NCI-H2029 treated with DMSO at 0.1 percent for 48 hours (cell line): Measurements from ENCODE around the gene ACAN.

Experiments used
- DNase-seq: peaks from one replicate; lab custom pipeline; 2025; lab: John Stamatoyannopoulos, UW

Gene ACAN

DNA sequence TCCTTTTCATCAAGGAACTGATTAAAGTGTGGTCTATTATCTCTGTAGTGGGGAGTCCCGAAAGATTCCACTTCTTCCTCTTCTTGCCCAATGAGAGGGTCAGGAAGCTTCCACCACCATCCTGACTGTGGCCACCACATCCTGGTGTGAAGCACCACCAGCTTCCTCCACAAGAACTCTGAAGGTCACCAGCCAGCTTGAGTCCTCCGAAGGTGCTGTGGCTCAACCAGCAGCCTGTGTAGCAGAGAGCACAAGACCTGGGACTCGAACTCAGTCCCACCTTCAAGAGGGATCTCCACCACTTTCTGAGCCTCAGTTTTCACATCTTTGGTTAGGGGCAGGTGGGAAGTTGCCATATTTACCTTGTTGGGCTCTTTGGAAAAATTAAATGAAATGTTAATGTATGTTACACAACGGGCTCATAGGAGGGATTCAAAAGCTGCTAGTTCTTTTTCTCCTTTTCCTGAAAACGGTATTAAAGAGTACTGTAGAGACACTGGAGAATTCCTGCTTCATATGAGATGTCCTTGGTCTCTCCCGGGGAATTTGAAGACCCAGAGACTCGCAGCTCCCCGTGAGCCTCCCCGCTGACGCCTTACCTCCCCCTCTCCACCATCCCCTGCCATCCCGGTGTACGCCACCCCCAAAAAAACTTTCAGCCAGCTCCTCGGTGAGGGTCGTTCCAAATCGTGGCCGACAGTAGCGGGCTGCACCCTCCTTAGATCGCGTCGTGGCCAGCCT is 816 bp upstream of the ACAN start:
- DNase-seq = no peak

DNA sequence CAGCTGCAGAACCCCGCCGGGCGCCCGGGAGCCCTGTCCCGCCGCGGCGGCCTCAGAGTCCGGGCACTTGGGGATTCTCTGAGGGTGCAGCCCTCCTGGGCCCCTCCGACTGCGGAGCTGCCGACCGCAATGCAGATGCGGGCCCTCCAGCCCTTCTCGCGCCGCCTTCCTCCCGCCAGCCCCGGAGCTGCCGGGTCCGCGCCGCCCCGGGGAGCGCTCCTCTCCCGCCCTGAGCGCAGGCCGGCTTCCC is 320 bp upstream of the ACAN start:
- DNase-seq = no peak

DNA sequence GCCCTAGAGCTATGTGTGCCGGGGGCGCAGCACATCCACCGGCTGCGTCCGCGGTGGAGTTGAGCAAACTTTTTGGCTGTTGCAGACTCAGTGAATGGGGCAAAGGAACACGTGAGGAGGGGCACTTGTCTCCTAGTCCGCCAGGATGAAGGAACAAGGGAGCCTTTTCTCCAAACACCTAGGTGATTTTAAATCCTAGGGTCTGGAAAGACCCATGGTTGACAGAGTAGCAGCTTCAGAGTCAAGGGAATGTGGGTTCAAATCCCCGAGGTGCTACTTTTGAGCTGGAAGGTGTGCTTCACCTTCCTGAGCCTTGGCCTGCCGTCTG is 648 bp downstream of the ACAN start:
- no peak for DNase-seq

DNA sequence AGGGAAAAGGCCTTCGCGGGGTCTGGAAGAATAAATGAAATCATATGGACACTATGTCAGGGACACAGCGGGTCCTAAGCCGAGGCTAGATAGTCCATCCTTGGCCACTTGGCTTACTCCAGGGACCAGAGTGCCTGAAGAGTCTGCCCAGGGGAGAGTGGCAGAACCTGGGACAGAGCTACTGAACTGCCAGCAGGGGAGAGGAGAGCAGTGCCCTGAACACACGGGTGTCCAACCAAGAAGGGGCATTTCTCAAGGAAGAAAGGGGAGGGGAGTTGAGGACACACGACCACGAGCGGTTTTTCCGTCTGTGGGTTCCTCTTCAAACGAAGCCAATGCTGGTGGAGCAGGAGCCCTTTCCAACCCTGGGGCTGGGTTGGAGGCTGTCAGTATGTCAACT is 1.0 kb downstream of the ACAN start:
- DNase-seq = no peak

DNA sequence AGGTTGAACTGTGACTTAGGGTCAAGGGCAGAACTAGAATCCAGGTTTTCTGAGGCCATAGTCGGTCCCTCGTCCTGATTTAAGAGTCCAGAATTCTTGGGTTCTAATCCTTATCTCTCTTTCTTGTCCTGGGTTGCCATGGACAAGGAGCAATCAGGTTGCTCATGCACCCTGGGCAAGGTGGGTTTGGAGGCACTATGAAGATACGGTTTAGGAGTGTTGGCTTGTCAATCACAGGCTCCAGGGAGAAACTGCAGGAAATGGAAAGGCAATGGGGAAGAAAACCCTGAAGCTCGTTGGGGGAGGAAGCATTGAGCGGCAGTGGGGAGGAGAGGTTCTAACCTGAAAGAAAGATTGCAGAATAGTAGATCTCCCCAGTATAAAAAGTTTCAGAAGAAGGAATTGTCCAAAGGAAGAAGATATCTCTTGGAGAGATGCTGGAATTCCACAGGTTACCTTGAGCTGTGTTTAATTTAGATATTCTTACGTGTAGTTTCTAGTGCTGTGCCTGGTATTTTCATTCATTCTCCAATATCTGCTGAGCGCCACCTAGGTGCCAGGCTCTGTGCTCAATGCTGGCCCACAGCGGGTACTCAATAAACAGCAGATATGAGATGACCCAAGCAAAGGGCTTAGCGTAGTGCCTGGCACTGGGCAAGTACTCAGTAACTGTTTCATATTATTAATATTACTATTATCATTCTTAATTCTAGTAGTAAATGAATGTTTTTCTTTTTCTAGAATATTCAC is 2.0 kb downstream of the ACAN start:
- no peak for DNase-seq

DNA sequence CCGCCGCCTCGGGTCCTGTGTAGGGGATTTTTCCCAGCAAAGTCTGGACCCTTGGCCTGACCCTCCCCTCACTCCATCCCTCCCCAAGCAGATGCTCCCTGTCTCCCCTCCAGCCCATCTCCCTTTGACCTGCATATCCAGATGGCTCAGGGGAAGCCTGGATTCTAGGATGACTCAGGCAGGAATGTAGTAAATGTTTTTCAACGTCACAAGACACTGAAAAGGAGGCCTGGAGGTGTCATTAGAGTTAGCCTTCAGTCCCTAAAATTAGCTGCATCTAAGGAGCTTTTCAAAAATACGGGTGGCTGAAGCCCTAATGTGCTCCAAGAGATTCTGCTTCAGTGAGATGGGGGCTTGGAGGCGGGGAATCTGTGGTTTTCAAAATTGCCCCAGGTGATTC is 7.2 kb downstream of the ACAN start:
- DNase-seq = no peak

DNA sequence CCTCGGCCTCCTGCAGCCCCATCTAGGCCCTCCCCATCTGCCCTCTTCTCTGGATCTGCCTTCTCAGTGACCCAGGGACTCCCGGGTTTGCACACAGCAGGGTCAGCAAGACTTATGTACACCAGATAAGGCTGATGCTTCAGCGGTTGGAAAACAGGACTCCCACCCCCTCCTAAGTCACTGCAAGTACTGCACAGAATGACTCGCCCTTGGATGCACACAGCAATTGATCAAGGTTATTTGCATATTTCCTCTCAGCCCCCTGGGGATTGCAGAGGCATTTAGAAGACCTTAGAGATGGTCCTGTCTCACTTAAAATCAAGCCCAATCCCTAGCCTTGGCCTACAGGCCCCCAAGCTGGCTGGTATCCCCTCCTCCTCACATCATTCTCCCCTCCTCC is 8.9 kb downstream of the ACAN start:
- DNase-seq = no peak

DNA sequence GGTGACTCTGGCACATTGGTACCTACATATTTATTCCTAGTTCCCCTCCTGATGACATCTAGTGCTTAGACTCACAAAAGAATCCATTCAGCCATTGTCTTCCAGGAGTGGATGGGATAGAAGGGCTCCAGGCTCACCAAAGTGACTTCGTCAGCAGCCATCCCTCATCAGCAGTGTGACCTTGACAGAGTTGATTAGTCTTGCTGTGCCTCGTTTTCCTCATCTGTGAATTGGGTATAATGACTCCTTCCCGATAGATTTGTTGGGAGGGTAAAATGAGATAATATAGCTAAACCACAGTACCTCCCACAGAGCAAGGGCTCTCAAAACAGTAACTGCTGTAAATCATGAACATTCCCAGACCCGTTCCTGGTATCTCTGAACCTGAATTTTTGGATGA is 10.7 kb downstream of the ACAN start:
- no peak for DNase-seq

DNA sequence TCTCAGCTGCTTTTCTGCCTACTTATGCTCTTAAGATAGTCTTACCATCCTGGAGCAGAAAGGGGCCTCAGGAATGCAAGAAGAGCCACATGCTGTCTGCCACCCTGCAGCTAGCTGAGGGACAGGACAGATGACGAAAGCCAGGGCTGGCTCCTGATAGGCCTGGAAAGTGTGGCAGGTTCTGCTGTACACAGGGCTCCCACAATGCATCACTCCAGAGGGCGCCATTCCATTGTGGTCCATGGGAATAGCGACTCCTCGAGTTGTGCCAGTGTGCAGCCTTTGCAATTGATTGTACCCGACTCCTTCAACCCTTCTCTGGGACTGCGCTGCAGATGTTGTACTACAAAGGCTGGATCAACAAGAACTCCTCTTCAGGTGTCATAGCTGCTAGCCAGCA is 11.2 kb downstream of the ACAN start:
- DNase-seq = no peak

DNA sequence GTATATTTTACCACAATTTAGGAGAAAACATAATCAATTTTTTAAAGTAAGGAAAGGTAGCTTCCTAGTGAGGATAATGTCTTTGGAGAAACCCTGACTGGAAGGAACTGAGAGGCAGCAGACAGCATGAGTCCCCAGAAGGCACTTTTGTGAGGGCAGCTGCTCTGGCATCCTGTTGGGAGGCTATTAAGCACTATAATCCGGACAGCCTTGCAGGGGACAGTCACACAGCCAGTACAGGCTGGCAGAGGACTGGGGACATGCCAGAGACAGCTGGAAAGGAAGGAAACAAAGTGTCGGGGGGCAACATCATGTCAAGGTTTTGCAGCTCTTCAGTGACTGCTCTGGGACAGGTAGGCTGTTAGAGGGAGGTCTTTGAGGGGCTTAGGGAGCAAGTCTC is 15.7 kb downstream of the ACAN start:
- no peak for DNase-seq

DNA sequence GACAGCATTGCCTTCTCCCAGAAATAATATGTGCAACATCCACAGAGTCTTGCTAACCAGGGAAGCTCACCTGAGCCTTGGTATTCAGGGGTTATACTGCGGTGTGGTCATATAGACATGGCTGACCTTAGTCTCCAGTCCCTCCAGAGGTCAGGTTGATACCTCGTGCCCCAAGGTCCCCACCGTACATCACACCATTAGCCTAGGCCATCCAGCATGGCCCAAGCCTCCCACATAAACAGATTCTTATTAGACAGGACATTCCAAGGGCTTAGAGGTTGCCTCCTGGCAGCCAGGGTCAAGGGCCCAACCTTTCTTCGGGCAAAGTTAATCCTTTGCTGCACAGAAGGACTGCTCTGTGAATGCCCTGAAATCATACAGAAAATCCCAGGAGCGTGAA is 18.8 kb downstream of the ACAN start:
- no peak for DNase-seq

DNA sequence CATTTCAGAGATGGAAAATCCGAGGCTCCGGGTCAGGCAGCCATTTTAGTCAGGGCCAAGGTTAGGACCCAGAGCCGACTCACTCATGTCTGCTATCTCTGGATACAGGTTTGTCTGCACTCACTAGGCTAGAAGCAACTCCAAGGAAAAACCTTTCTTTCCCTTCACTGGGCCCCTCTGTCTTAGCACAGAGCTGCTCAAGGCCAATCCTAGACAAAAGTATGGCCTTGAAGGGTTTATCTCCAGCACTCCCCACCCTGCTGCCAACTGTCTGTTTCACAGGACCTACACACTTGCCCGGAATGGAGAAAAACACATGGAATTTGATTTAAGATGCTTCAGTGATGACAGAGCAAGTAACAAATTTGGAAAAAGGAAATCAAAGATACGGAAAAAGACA is 25.6 kb downstream of the ACAN start:
- DNase-seq = no peak

DNA sequence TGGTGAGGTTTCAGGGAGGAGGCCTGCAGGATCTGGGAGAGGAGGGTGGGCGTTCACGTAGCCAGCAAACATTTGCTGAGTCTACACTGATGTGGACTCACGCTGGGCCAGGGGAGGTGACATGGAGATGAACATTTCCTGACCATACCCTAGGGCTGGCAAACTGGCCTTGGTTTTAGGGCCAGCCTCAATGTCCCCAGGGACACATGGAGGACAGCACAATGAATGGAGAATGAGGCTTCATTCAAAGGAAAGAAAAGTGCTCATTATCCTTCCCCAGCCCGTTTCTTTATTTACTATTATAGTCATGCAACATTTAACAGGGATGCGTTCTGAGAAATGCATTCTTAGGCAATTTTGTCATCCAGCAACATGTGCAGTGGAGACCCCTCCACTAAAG is 26.8 kb downstream of the ACAN start:
- no peak for DNase-seq

DNA sequence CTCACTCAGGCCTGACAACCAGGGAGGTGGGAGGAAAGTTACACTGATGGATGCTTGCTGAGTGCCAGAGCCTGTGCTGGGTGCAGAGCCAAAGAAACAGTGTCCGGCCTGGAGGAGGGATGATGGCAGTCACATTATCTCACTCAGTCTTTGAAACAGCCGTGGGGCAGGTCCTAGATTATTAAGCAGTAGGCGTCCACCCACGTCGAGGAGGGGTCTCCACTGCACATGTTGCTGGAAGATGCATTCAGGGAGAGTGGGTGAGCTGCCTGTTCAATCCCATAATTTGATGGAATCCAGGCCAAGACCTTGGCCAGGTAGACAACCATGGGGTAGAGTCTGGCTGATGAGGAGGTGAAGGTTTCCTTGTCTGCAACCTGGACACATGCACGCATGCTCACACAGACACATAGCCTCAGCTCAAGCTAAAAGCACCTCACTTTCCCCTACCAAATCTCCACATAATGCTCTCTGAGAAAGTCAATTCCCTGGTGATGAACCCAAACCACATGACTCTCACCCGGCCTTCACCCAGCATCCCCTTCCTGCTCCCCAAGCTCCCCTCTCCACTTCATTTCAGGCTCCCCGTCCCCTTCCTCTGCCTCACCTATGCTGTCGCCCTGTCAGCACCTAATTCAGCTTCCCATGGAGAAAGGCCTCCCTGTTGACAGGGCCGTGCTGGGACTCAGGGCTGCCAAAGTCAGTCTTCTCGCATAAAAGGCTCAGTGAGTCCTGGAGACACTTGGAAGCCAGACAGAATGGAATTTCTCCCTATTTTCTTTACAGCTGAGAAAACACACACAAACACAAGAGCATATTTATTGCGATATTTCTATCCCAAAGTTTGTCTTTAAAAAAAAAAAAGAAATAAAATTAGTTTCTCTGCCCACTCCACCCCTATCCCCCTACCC is 29.8 kb downstream of the ACAN start:
- no peak for DNase-seq

DNA sequence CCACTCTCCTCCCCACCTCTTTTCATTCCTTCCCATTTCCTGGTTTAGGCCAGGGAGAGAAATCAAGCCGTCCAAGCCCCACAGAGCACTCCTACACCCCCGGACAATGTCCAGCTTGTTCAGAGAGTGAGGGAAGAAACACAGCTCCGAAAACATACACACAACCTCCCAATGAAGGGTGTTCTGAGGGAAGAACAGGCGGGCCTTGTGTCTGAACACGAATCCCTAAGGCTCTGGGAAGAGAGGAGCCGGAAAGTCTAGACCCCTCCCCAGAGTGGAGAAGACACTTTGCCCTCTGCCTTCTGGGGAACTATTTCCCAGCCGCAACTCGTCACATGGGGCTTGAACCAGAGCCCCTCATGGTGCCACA is 30.5 kb downstream of the ACAN start:
- no peak for DNase-seq

DNA sequence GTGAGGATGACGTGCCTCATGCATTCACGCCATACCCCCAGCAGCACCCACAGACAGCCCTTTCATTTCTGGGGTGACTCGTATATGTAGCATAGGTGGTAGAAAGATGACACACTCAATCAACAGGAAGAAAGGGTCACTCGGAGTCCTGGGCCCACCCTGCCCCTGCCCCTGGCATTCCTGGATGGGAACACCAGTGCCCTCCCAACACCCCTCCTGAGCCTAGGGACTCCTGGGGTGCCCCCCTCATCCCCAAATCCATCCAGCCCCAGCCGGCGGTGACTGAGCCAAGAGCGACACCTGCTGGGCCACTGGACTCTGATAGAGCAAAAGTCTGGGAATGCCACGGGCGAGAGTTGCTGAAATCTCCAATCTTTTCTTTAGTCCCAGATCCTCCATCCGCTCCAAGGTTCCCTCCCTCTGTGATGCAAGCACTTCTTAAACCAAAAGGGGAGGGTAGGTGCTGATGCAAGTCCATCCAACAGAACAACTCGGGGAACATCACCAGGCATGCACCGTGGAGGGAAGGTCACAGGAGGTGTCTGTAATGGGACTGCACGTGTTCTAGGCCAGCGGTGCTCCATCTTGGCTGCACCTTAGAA is 31.1 kb downstream of the ACAN start:
- no peak for DNase-seq

DNA sequence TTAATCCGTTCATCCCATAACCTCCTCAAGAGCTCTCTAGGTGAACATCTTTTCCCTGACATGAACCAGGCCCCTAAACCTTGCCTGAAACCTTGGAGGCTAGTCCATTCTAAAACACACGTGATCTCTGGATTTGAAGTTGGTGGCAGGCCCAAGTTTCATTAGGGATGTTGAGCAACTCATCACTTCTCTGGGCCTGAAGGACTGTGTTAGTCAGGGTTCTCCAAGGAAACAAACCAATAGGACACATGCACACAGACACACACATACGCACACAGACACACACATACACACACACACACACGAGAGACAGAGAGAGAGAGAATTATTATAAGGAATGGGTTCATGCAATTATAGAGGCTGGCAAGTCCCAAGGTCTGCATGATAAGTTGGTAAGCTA is 31.9 kb downstream of the ACAN start:
- DNase-seq = no peak

DNA sequence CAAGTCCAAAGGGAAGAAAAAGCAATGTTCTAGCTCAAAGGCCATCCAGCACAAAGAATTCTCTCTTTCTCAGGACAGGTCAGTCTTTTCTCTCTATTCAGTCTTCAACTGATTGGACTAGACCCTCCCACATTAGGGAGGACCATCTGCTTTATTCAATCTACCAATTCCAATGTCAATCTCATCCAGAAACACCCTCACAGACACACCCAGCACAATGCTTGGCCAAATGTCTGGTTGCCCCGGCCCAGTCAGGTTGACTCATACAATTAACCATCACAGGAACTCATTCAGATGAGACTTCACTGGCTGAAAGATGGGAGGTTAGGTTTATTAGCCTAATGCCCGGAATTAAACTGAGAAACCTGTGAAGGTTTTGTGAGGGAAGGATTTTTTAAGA is 32.4 kb downstream of the ACAN start:
- no peak for DNase-seq

DNA sequence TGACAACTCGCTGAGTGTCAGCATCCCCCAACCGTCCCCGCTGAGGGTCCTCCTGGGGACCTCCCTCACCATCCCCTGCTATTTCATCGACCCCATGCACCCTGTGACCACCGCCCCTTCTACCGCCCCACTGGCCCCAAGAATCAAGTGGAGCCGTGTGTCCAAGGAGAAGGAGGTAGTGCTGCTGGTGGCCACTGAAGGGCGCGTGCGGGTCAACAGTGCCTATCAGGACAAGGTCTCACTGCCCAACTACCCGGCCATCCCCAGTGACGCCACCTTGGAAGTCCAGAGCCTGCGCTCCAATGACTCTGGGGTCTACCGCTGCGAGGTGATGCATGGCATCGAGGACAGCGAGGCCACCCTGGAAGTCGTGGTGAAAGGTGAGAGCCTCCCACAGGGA is 35.4 kb downstream of the ACAN start:
- DNase-seq = no peak

DNA sequence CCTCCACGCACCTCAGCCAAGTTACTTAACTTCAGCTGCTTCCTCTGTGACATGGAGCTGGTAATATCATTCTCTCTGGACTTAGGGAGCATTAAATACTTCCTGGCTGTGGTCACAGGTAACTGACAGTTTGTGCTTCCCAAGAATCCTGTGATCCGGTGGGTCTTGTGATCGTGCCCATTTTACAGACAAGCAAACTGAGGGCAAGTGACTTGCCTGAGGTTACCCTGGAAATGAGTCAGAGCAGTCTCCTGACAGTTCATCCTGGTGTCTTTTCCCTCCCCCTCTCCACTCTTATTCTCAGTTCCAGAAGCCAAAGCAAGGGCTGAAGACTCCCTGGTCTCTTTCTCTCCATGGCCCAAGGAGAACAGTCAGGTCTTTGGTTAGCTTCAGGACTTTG is 35.9 kb downstream of the ACAN start:
- no peak for DNase-seq

DNA sequence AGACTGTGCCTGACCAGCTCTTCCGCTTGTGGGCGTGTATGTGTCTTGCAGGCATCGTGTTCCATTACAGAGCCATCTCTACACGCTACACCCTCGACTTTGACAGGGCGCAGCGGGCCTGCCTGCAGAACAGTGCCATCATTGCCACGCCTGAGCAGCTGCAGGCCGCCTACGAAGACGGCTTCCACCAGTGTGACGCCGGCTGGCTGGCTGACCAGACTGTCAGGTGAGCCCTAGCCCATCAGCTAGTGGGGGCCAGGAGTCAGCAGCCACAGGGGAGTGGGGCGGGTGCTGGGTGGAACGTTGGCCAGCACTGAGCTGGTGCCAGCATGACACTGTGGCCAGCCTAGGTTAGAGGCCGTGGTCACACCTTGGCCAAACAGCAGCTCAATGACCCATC is 36.7 kb downstream of the ACAN start:
- no peak for DNase-seq

DNA sequence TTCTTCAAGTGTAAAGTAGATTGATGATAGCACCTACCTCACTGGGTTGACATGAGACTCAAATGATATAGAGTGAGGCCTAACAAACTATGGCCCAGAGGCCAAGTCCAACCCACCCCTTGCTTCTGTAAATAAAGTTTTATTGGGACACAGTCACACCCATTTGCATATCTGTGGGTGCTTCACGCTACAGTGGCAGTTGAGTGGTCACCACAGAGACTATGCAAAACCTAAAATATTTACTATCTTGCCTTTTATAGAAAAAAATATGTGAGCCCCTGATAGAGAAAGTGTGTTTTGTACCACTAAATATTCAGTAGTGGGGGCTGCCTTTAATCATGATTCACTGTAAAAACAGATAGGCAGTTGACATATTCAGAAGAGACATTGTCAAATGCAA is 38.0 kb downstream of the ACAN start:
- no peak for DNase-seq

DNA sequence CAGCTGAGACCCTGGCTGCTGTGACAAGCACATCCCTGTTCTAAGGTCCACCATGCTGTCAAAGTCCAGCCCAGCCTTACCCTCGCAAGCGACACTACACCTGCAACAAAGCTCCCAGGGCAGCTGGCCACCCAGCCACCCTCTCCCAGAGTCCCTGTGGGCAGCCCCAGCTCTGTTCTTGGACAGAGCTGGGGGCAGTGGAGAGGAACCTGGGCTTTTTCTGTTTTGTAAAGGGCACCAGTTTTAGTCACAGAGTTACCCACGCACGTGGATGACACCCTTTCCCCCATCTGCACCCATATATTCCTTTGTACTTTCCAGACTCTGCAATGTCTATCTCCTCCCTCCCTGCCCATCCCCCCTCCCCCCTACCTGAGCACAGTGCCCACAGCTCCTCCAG is 38.9 kb downstream of the ACAN start:
- no peak for DNase-seq
